ENCODE results near the gene PGM1.

- TF ChIP-seq CTCF (conservative IDR thresholded peaks at IDR 0.05; ENCODE audit: low read depth, low read length) (no peak), EZH2 (IDR thresholded peaks at IDR 0.05; ENCODE audit: low read length, unreplicated experiment) (no peak), EZH2phosphoT487 (IDR thresholded peaks at IDR 0.05; ENCODE audit: borderline replicate concordance, low read length) (no peak)
Observed at GRCh38 chr1:63563745-63564144, 29.5 kb upstream of the PGM1 start.

Data from PC-3 (cell line).